NB4 (cell line): ENCODE data around the gene STK38.
A peak's percentile ranks its signal among the peaks of the same experiment; 100 is the strongest.
"Not testable (repeated sequence)": the region's sequence is repeated elsewhere in the genome, so short reads cannot be mapped to it uniquely, and the experiment has no call there.

Experiments used
- DNase-seq: peaks from one replicate; pipeline ENCODE4 v3.0.0; 2010; ENCODE audit warnings: low read depth
- H3K4me3 ChIP-seq: one replicate; pipeline ENCODE4 v1.5.1; 2011; ENCODE audit warnings: mild to moderate bottlenecking, low read depth, low read length, moderate library complexity
- MYC ChIP-seq: IDR thresholded peaks from 2 replicates; pipeline ENCODE4 v1.6.1; 2011; ENCODE audit warnings: low read depth, low read length
- POLR2A ChIP-seq: IDR thresholded peaks from 2 replicates; pipeline ENCODE4 v1.6.1; 2011; ENCODE audit warnings: mild to moderate bottlenecking; ENCODE audit not compliant: insufficient read length; ENCODE audit errors: extremely low read depth
- TF ChIP-seq, protein P1 (sequence below): IDR thresholded peaks from one replicate; pipeline ENCODE4 v1.5.1; 2012; ENCODE audit warnings: low read depth, low read length
- TF ChIP-seq, protein P2 (sequence below): IDR thresholded peaks from 2 replicates; pipeline ENCODE4 v1.6.1; 2011; ENCODE audit warnings: low read depth, low read length

Gene STK38

DNA sequence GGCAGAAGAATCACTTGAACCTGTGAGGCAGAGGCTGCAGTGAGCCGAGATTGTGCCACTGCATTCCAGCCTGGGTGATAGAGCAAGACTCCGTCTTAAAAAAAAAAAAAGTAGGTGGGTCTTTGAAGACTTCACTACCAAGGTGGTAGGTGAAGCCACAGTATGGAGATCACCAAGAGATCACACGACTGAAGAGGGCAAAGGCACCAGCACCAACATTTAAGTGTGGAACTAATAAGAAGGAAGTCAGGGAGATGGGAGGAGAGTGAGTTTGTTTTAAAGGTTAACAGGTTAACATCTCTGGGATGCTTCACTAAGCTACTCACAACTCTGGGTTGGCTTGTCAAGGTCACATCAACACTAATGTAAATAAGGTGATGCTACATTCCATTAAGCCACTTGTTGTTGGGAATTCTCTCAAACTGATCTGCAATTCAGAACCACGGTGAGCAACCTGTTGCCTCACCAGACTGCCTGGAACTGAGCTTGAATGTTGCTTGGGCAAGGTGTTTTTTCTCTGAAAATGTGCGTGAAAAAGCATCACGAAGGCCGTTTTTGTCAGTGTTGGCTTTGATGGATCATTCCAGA lies 55.8 kb downstream of the STK38 start:
- H3K4me3 ChIP-seq, result no peak overlapping the region
- DNase-seq, result no peak
- TF ChIP-seq, protein P1, sequence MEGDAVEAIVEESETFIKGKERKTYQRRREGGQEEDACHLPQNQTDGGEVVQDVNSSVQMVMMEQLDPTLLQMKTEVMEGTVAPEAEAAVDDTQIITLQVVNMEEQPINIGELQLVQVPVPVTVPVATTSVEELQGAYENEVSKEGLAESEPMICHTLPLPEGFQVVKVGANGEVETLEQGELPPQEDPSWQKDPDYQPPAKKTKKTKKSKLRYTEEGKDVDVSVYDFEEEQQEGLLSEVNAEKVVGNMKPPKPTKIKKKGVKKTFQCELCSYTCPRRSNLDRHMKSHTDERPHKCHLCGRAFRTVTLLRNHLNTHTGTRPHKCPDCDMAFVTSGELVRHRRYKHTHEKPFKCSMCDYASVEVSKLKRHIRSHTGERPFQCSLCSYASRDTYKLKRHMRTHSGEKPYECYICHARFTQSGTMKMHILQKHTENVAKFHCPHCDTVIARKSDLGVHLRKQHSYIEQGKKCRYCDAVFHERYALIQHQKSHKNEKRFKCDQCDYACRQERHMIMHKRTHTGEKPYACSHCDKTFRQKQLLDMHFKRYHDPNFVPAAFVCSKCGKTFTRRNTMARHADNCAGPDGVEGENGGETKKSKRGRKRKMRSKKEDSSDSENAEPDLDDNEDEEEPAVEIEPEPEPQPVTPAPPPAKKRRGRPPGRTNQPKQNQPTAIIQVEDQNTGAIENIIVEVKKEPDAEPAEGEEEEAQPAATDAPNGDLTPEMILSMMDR, result no peak
- TF ChIP-seq, protein P2, sequence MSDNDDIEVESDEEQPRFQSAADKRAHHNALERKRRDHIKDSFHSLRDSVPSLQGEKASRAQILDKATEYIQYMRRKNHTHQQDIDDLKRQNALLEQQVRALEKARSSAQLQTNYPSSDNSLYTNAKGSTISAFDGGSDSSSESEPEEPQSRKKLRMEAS, result no peak
- TF ChIP-seq MYC (no peak), POLR2A (no peak)

DNA sequence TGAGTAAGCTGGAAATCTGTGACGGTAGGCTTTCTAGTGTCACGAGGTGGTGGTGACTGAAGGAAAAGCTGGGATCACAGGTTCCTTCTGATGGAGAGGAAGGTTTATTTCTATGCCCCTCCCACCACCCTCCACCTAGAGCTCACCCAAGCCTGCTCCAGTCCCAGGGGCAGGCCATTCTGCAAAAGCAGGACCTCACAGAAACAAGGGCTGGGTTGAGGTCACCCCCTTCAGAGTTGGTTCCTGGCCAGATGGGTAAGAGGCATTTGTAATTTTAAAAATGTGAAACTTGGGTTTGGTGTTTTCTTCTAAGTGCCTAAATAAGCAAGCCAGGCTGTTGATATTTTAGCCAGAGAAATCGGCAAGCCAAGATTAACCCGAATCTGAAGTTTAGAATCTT lies 57.9 kb downstream of the STK38 start:
- H3K4me3 ChIP-seq, result no peak overlapping the region
- no peak for DNase-seq
- TF ChIP-seq MYC, result no peak
- no peak for TF ChIP-seq POLR2A
- TF ChIP-seq, protein P1, result no peak
- TF ChIP-seq, protein P2, result no peak

DNA sequence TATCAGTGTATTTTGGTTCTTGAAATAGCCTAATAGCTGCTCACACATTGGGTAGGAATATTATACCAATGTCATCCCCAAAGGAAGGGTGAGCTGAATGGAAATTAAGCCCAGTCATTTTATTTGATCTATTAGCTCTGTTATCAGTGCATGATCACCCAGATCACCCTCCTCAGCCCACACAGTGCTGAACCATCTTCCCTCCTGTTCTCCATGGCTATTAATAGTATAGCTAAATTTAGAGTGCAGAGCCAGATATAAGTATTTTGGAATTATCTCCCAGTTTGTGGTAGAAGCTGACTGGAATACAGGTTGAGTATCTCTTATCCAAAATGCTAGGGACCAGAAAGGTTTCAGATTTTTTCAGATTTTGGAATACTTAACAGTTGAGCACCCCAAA lies 59.1 kb downstream of the STK38 start:
- TF ChIP-seq MYC (no peak), POLR2A (no peak)
- TF ChIP-seq, protein P2, result no peak
- TF ChIP-seq, protein P1, result no peak
- no peak for DNase-seq
- H3K4me3 ChIP-seq, result no peak overlapping the region

DNA sequence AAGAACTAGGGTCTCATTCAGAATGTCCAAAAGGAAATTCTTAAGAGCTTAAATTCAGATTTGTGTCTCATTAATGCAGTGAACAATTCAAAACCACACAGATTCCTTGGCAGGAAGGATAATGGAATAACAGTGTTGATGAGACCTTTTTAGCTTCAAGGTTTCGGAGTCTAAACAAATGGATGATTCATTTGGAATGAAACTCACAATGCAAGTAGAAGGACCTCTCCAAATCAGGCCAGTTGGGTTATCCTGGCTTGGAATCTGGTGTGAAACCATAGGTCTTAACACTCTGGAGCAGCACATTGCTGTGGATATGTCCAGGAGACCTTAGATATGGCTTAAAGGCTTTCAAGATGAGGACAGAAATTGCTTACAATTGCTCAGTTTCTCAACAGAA lies 59.6 kb downstream of the STK38 start:
- no peak overlapping the region for H3K4me3 ChIP-seq
- DNase-seq, result no peak
- TF ChIP-seq POLR2A (no peak), MYC (no peak)
- TF ChIP-seq, protein P1, result no peak
- TF ChIP-seq, protein P2, result no peak

DNA sequence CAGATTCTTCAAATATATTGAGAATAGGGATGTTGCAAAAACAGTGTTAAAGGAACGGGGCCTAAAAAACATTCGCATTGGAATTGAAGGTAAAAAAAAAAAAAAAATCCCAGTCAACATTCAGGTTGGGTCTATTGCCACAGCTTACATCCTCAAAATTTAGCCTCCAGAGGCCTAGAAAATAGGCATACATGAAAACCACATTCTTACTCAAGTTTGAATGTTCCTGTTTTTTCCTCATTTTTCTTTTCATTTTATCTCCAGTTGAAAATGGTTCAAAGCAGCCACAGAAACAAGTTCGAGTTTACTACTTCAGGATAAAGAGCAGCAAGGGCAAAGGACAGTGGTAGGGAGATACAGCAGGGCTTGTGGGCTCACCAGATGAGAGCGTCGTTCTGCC lies 62.5 kb downstream of the STK38 start:
- DNase-seq, result peak; percentile 64
- TF ChIP-seq, protein P1, result no peak
- TF ChIP-seq MYC, result no peak
- no peak overlapping the region for H3K4me3 ChIP-seq

DNA sequence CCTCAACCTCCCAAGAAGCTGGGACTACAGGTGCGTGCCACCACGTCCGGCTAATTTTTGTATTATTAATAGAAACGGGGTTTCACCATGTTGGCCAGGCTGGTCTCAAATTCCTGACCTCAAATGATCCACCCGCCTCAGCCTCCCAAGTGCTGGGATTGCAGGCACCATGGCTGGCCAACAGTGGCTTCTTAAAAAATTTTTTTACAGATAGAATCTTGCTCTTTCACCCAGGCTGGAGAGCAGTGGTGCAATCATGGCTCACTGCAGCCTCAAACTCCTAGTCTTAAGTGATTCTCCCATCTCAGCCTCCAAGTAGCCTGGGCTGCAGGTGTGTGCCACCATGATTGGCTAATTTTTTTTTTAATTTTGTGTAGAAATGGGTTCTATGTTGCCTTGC lies 64.0 kb downstream of the STK38 start:
- not testable (repeated sequence) for H3K4me3 ChIP-seq, DNase-seq
